Keratinocyte (primary cell): ENCODE data around the gene RPP30.

Source experiments
- CTCF ChIP-seq, 3 experiments: IDR thresholded peaks in 1 of 3; conservative IDR thresholded peaks in 1 of 3; optimal IDR thresholded peaks in 1 of 3; 2 replicates in 2 of 3; 3 replicates in 1 of 3; pipeline versions ENCODE3 to v1.5.1; 2011; ENCODE audit warnings: low read length in 3 of 3, mild to moderate bottlenecking in 3 of 3, moderate library complexity in 2 of 3, control low read depth in 1 of 3, inconsistent platforms in 1 of 3; ENCODE audit not compliant: insufficient read depth in 2 of 3; ENCODE audit errors: extremely low read depth in 1 of 3
- EZH2 ChIP-seq: IDR thresholded peaks from one replicate; pipeline ENCODE4 v1.6.1; 2012; ENCODE audit warnings: inconsistent platforms, mild to moderate bottlenecking, low read length, moderate library complexity

DNA sequence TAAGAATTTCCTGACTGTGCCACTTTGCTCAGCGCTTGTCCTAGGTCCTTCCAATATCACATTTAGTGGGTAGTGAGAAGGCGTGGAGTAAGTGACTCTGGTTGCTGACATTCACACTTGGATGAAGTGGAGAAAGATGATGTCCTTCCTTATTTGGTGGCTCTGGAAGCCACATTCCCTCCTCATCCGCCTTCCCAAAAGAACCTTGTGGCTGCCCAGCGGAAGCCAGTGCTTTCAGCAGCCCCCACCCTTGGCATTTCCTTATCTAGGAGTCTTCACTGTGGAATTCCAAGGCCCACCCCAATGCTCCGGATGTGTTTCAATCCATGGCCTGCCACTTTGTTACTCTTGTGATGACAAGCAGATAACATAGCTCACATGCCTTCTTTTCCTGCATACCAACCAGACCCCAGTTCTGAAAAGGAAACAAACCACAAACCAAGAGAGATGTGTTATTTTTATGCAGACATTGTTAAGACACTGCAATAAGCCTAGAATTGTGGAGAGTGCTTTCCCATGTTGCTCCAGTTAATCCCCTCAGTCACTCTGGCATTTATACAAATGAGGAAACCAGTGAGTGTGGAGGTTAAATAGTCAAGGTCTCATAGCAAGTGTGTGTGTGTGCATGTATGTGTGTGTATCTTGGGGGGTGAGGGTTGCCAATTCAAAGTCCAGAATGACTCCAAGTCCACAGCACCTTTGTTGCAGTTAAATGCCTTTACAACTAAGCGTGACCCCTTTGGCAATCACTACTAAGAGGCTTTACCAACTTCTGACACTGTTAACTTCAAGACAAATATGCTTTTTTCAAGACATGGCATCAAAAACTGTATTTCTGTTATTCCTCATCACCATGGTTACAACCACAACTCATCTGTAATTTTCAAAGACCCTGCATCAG, 59.4 kb downstream of the RPP30 start:
- TF ChIP-seq EZH2 (no peak), CTCF (optimal IDR thresholded peaks at IDR 0.05 in 1 of 3, IDR thresholded peaks at IDR 0.05 in 1 of 3, conservative IDR thresholded peaks at IDR 0.05 in 1 of 3; ENCODE audit: extremely low read depth in 1 of 3, insufficient read depth in 2 of 3, low read length in 3 of 3) (no peak)
